Activated CD8-positive, alpha-beta memory T cell treated with anti-CD3 and anti-CD28 coated beads, Interleukin-2, amount 50 U/mL, for 1 hour (primary cell): ENCODE data around the gene ANKK1.

Experiments
- DNase-seq: peaks from one replicate; pipeline ENCODE4 v3.0.0-alpha.2; 2020; ENCODE audit errors: extremely low read depth

Gene ANKK1

DNA sequence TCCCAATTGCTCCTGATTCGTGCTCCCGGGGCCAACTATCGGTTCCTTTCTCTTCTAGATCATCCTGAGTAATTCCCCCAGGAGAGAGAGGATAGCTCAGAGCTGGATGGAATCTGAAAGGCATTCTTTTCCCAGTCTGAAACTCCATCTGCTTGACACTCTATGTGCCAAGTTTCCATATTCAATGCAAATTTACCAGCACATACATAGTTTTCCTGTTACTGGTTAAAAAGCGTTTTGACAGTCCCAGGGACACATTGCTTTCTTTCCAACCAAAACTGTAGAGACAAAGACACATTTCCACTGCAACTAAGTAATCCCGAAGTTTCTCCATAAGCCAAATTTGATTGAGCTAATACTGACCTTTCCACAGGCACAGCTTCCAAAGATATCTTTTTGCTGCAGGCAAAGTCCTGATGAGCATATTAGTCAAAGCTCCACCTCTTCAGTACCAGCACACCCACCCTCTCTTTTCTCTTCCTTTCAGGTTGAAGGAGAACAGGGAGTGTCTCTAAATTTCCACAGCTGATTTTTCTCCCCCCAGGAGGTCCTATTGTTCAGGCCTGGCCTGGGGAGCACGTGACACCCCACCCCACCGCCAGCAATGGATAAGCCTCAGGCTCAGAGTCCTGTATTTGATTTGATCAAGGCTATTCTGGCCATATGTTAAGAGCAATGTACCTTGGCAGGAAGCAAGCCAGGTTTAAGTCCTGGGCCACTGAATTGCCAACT is 9.7 kb upstream of the ANKK1 start:
- no peak for DNase-seq

DNA sequence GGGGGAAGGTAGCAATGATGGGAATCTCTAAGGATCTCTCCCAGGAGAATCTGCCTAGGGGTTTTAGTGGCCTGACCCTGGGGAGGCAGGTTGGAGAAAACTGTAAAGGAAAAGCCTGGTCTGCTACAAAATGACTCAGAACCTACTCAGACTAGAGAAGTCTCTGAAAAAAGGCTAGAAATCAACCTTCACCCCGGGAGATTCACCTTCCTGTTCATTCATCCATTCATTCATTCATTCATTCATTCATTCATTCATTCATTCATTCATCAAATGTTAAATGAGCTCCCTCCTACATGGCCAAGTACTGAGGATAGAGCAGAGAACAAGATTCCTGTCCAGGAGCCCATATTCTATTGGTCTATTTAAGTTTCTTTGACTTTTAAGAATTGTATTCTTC is 8.9 kb upstream of the ANKK1 start:
- DNase-seq, result no peak

DNA sequence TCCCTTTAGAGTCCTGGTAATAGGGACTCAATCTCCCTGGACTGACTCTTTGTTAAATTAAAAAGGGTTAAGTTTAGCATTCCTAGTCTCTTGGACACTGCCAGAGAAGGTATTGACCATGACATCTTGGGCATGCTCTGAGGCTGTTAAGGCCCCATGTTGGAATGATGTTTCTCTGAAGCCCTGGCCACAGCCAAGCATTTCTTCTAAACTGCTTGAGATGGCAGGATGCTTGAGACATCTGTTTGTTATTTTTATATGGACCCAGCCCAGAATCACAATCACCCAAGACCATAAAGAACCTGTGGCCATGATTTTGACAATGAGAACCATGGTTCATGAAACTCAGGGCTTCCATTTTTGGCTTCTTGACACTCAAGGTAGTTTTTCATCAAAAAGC is 5.5 kb upstream of the ANKK1 start:
- DNase-seq, result no peak

DNA sequence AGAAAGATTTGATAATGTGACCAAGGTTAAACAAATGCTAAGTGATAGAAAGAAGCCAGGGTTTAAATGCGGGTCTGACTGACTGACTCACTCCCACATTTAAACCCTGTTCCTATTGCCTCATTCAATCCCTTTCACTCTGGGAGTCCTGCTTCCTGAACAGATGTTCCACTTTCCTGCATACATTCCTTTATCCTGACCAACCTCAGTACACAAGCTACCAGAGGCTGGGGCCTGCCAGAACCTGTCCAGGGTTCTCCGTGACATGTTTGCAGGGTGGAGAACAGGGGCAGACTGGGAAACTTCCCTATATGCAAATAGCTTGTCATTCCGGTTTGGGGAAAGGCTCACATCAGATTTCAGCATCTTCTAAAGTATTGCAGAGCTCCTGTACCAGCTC is 3.0 kb upstream of the ANKK1 start:
- no peak for DNase-seq

DNA sequence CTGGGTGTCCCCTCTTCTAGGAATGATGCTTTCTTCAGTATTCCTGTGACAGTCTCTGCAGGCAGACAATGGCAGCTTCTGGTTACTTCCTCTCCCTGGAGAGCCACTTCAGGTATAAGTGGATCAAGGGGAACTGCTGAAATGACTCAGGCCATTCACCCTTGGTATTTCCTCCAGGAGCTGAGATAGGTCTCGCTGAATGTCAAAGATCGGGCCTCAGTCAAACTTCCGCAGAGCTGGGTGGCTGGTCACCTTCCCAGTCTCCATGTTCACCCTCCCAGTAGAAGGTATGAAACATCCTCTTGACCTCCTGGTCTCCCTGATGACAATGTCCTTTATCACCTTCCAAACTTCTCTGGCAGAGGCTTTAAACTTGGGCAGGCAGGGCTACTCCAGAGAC is 1.8 kb upstream of the ANKK1 start:
- DNase-seq, result no peak

DNA sequence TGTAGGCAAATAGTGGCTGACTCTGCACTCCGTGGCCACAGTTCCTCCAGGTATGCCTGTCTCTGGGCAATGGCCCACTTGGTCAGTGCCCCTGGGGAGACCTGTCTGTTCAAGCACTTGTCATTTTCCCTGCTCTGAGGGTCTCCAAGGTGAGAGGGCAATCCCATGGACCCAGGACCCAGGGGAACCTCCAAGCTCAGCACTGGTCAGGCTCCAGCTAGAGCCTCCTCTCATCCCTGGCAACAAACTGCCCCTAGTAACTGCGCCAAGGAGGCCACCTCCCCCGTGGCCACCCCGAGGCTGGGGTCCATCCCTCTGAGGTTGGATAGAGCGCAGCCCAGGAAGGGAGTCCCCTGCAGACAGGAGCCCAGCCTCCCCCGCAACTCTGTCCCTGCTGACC is 713 bp upstream of the ANKK1 start:
- DNase-seq, result no peak

DNA sequence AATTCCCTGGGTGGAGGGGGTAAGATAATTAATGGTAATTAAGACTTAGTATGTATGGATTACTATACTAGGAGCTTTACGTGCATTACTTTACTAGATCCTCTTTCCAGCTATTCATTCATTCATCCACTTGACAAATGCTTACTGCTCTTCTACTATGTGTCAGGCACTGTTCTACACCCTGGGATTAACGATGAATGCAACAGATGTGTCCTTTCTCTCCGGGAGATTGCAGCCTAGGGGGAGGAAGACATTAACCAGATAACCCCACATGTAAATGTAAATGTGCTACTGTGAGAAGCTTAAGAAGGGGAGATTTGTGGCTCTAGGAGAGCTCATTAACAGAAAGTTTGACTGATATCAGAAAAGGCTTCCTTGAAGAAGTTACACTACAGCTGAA is 1.7 kb downstream of the ANKK1 start:
- no peak for DNase-seq

DNA sequence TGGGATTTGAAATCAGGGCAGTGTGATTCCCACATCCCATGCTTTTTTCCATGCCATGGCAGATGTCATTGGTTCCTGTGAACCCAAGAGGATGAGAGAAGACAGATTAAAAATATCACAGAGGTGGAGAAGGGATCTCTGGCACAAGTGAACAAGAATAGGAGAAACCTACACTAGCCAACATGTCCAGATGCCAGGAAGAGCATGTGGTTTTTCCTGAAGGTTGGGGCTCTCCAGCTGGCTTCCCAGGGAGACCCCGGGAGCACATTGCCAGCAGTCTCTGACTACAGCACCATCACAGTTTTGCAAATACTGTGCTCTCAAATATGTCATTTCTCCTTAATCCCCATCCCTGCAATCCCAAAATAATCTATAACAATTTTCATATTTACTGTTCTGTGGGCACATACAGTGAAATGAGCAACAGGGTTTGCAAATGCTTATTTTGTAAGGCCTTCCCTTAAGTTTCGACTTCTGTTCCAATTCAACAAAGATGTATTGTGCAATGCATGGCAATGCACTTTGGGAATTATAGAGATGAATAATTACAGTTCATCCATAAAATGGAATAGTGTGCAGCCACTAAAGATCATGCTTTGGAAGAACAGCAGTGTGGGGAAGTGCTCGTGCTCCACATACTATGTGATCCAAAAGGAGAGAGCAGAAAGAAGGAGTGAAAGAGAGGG is 4.8 kb downstream of the ANKK1 start:
- DNase-seq, result no peak

DNA sequence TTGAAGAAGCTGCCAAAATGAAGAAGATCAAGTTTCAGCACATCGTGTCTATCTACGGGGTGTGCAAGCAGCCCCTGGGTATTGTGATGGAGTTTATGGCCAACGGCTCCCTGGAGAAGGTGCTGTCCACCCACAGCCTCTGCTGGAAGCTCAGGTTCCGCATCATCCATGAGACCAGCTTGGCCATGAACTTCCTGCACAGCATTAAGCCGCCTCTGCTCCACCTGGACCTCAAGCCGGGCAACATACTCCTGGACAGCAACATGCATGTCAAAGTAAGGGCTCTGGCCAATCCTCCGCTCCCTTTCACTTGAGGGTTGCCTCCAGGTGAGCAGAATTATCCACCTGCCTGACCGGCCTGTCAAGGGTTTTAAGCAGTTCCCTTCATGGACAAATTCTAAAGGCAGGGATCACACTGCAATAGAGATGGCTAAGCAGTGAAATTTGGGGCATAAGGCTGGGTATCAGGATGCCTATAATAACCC is 6.0 kb downstream of the ANKK1 start:
- DNase-seq, result no peak

DNA sequence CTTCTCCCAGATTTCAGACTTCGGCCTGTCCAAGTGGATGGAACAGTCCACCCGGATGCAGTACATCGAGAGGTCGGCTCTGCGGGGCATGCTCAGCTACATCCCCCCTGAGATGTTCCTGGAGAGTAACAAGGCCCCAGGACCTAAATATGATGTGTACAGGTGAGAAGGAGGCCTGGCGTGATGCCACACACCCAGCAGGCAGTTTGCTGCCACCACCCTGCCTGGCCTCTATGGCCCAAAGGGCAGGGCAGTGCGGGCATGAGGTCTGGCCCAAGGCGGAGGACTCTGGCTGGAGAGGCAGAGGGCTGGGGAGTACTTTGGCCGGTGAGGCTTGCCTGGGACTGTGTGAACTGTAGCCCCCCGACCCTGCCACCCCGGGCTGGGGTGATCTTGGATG is 7.3 kb downstream of the ANKK1 start:
- DNase-seq, result no peak

DNA sequence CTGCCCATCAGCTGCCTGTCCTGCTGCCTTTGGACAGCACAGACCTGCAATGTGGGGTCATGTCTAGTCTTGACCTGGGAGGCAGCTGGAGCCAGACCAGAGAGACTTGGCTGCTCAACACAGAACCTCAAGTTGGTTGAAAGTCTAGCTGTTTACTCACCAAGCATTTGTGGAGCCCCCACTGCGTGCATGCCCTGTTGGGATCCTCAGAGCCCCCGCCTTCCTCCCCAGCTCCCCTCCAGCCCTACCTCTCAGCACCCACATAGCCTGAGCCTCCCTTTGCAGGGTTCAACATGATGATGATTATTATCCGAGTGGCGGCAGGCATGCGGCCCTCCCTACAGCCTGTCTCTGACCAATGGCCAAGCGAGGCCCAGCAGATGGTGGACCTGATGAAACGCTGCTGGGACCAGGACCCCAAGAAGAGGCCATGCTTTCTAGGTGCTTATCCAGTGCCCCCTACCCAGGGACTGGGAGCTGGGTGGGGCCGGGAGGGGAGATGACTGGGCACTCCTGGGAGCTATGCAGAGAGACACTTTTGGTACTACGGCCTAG is 8.3 kb downstream of the ANKK1 start:
- DNase-seq, result no peak

DNA sequence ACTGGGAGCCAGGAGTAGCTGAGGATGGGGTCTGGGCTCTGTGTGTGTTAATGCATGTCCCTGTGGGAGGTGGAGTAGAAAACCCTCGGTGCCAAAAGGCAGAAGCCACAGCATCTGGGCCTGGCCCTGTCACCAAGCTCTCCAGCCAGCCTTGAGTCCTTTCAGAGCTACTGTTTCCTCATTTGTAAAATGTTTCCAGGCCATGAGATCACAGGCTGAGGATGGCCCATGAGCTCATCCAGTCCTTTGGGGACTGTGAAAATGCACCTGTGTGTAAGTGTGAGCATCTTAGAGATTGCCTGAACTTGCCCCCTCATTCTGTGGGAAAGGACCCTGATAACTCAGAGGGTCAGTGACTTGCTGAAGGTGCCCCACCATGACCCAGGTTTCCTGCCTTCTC is 9.1 kb downstream of the ANKK1 start:
- DNase-seq, result no peak

DNA sequence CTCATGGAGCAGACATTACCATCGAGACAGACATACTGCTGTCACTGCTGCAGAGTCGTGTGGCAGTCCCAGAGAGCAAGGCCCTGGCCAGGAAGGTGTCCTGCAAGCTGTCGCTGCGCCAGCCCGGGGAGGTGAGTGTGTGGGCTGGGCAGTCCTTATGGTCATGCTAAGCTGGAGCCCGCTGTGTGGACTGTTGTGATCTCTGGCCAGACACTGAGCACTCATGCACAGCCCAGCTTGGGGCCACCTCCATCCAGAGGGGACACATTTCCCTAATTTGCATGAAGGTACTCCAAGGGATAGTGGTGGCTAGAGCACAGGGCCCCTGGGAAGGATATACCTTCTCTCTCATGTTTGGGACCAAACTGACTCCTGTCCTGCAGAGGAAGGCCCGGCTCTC is 9.6 kb downstream of the ANKK1 start:
- DNase-seq, result no peak

DNA sequence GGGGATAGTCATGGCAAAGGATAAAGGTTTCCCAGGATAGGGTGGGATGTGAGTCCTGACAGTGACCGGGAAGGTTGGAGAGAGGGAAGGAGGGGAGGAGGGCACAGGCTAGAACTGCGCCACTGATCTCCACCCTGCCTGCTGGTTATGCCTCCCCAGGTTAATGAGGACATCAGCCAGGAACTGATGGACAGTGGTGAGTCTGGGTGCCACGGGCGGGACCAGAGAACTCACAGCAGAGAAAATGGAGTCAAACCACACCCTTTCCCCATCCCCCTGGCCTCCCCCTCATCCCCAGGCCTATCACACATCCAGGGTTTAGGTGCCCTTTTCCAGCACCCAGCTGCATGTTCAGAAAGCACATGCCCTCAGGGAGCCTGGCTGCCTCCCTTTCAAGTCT is 10.2 kb downstream of the ANKK1 start:
- no peak for DNase-seq

DNA sequence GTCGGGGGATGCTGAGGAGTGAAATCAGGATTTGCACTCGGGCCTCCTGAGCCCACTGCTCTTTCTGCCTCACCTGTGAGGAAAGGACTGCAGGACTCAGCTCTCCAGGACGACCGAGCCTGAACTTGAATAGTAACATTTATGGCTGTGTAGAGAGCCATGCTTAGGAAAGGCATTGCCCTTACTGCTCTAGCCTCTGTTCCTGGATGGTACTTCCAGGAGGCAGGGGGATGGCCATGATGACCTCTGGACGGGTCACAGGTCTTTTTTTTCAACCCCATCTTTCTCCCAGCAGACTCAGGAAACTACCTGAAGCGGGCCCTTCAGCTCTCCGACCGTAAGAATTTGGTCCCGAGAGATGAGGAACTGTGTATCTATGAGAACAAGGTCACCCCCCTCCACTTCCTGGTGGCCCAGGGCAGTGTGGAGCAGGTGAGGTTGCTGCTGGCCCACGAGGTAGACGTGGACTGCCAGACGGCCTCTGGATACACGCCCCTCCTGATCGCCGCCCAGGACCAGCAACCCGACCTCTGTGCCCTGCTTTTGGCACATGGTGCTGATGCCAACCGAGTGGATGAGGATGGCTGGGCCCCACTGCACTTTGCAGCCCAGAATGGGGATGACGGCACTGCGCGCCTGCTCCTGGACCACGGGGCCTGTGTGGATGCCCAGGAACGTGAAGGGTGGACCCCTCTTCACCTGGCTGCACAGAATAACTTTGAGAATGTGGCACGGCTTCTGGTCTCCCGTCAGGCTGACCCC is 11.3 kb downstream of the ANKK1 start:
- no peak for DNase-seq

DNA sequence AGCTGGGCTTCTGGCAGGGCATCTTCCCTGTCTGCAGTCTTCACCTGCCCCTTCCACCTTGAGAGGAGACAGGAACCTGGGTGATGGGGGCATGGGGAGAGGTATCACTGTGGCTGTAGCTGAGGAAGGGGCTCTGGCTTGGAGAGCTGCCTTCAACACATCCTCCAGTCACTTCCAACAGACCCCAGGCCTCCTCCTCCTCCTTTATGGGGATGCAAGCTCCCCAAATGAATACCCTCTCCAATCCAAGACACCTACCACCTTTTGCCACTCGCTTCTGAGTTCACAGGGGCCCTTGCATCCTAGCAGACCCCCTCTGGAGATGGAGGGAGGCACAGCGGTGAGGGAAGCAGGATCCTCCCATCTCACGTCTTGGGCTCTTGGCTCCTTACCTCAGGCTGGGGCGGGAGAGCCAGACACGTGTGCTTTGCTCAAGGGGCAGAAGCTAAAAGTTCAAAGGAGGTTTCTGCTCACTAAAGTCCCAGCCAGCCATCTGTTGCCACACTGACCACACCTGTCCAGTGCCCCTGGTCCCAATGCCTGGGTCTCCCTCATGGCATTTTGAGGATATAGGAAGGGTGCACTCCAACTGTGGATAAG is 13.2 kb downstream of the ANKK1 start:
- no peak for DNase-seq

DNA sequence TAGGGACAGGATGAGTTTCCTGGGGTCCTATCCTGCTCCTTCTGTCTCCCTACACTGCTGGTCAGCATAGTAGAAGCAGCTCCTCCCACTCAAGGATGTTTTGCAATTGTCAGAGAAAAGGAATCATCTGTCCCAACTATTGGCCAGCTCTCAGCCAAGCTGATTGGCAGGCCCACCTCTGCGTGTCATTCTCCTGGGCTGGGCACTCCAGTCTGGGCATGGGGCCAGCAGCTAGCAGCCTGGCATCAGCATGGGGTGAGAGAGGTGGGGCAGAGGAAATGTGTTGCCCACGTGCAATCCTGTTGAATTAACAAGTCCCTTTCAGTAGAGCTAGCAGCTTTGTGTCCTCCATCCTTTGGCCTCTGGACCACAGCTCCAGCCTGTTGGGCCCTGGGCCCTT is 14.1 kb downstream of the ANKK1 start:
- DNase-seq, result no peak

DNA sequence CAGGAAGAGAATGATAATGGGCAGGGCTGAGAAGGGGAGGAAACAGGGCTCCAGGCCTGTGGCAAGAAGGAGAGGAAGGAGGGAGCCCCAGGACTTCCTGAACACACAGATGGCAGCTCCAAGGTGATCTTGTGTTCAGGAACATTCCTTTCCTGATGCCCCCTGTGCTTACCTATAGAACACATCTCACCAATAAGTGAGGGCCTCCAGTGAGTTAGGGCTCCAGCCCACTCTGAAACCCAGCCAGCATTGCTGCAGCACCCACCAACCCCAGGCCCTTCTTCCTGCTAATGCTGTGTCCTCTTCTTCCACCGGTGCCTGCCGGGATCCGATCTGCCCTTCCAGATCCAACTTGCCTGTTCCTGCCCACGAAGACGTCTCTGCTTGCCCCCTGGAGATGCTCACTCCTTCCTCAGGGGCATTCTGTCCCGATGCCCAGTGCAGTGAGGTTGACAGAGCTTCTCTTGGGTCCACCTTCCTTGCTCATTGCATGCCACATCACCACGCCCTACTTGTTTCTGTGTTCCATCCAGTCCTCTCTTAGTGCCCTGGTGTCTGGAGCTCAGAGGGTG is 17.4 kb downstream of the ANKK1 start:
- no peak for DNase-seq

DNA sequence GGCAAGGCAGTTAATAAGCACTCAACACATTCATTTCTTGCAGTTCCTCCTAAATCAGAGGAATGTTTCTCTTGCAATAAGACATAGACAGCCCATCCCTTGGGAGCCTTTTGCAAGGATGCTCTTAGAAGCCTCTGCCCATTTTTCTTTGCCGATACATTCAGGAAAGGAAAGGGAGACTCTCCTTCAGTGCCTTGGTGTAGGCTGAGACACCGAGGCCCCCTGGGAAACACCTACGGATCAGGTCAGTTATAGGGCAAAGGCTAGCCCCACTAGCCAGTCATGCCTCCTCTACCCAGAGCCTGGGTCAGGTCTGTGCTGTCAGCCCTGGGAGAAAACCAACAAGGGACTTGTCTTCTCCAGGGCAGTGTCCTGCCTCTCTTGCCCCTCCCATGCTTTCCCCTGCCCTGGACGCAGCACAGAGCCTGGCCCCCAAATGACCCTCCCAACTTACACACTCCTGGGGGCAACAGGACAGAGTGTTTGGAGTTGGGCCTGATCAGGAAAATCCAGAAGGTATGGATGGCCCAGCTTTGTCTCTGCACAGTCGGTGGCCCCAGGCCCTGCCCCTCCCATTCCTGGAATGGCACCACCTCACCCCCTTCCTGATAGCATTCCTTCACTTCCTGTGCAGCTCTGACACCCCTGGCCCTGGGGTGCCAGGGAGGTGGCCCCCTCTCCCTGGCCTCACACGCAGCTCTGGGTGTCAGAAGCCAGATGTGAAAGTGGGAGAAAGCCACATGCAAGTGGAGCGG is 18.3 kb downstream of the ANKK1 start:
- no peak for DNase-seq

DNA sequence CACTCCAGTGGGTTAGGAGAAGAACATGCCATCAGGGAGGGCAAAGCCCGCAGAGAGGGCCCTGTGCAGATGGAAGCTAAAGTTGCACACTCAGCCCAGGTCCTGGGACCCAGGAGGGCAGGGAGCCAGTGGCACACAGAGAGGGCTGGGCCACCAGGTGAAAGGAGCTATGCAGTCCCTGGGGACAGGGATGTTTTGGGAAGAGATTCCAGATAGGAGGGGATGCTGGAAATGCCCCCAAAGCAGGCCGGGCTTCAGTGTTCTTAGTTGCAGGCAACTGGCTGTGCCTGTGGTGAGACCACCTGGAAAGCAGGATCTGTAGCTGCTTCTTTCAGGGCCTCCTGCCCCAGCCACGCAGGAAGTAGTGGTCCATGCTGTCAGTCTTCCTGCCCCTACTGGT is 19.6 kb downstream of the ANKK1 start:
- no peak for DNase-seq

DNA sequence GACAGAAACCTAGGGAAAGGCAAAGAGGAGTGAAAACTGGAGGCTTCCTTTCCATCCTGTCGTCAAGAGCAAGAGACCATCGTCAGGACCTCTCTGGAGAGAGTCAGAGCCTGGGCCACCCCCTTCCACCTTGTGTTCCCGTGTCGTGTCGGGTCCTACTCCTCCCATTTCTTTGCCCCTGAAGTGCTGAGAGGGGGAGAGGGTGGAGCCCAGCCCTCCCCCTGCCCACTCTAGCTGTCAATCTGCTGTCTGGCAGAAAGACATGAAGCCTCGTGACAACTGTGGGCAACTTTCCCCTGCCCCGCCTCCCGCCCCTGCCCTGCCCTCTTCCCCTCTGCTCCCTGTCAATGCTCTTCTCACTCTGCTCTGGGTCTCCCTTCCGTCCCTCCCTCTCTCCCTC is 20.6 kb downstream of the ANKK1 start:
- no peak for DNase-seq
